GM21423 (cell line): ENCODE measurements around the gene PHEX.

Experiments used
- ATAC-seq: cut with Tn5 transposase; IDR thresholded peaks from one replicate; pipeline ENCODE4 v1.9.1; 2021; ENCODE audit warnings: mild to moderate bottlenecking, moderate library complexity; ENCODE audit not compliant: unreplicated experiment

Gene PHEX

DNA sequence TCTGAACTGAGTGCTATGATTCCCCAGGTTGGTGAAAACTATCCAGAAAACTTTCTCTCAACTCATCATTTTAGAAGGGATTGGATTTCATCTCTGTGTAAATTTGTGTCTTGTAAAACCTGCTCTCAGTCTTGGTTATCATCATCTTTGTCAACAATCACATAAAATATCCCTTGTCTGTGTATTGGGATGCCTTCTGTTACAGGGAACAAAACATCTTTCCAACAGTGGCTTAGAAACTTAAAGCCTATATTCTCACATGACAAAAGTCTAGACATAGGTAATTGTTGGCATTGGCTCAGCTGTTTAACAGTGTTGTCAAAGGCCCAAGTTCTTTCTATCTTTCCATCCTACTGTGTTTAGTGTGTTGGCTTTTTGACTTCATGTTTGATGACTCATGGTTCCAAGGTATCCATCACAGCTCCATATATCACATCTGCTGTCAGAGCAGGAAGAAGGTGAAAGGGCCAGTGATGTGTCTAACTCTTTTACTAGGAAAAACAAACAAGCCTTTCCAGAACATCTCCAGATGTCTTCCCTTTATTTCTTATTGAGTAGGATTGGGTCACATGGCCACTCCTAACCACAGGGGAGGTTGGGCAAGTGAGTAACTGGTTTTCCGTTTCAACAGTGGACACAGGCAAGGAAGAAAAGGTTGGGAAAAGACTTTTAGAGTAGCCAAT lies 65.0 kb downstream of the PHEX start:
- no peak for ATAC-seq

DNA sequence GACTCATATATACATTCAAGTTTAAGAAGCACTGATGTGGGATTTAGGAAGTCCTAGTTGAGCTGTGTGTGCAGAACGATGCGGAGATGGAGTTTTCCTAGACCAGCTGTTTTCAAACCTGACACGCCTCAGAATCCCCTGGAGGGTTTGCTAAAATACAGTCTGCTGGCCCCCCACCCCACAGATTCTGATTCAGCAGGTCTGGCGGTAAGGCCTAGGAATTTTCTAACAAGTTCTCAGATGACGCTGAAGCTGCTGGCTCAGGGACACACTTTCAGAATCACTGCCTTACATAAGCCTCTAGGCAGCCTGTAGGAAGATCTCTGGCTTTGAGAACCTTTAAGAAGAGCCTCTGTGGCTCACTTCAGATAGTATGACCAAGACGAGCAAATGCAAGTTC lies 73.1 kb downstream of the PHEX start:
- ATAC-seq, result no peak

- no peak for ATAC-seq
Measured at GRCh38 chrX:22105971-22106370, 73.8 kb downstream of the PHEX start.

DNA sequence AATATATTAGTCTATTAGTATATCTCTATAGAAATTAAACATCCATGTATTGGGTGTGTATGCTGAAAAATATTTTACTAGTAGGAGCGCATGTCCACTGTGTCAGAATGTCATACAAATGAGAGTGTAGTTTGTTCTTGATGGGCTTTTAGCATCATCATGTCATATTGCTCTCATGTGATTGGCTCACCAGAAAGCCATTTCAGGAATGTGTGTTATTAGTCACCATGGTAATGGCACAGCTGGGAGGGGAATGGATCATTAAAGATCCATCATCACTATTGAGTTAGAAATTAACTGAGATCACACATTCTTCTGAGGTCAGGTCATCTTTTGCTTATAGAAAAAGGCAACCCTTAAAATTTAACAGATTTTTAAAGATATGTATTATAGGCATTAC lies 77.3 kb downstream of the PHEX start:
- ATAC-seq, result no peak

GRCh38 chrX:22110729-22111494 lies 78.8 kb downstream of the PHEX start:
- no peak for ATAC-seq

GRCh38 chrX:22116605-22117546 lies 84.8 kb downstream of the PHEX start:
- ATAC-seq, result no peak

- ATAC-seq, result no peak
Measured at GRCh38 chrX:22117633-22118032, 85.5 kb downstream of the PHEX start.

DNA sequence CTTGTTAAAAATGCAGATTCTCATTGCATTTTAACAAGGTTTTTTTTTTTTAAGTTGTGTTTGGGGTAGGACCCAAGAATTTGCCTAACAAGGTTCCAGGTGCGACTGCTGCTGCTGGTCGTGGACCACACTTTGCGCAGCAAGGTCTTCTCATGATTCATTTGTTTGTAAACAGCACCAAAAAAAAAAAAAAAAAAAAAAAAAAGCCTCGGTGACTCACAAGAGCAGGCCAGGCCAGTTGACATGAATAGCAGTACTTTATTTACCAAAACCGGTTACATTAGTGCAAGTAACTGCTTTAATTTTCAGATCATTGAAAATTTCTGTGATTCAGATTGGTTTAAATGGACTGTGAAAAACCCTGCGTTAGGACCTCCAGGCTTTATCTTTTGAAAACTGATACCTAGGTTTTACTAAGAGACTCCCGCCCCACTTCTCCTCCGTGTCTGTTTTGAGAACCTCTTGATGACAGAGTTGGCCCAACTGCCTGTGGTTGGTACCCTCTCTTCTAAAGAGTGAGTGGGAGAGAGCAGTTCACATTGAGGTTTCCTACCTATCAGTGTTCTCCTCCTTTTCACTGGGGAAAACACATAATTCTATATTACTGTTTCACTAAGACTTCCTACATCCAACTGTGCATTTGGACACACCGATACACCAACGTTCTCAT lies 86.2 kb downstream of the PHEX start:
- no peak for ATAC-seq

DNA sequence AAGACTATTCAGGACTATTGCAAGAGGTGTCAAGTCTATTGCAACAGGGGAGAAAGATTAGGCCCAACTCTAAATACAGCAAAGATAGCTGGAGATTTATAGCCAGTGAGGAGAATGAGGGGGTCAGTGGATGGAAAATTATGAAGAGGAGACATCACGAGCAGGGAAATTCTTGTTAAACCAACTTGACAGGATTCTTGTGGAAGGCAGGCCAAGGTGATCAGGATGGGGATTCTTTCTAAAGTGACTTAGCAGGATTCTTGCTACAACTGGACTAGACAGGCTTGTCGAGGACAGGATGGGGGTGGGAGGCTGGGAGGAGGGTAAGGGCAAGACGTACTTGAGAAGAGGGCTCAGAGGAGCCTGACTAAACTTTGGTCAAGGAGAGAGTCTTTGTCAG lies 89.0 kb downstream of the PHEX start:
- no peak for ATAC-seq

DNA sequence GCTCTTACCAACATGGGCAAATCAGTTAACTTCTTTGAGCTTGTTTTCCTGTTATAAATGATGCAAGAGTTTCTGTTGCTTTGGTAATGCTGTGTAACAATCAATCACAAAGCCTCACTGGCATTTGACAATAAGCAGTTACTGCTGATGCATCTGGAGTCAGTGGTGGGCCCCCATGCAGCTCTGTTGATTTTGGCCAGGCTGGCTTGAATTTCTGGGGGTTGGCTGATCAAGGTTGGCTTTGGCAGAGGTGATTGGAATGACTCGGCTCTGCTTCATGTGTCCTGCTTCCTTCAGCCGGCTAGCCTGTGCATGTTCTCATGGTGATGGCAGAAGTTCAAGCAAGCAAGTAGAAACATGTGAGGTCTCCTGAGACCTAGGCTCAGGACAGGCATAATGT lies 90.4 kb downstream of the PHEX start:
- ATAC-seq, result no peak

GRCh38 chrX:22124098-22124497 lies 92.0 kb downstream of the PHEX start:
- ATAC-seq, result no peak

- ATAC-seq, result no peak
Measured at GRCh38 chrX:22125481-22125880, 93.4 kb downstream of the PHEX start.

DNA sequence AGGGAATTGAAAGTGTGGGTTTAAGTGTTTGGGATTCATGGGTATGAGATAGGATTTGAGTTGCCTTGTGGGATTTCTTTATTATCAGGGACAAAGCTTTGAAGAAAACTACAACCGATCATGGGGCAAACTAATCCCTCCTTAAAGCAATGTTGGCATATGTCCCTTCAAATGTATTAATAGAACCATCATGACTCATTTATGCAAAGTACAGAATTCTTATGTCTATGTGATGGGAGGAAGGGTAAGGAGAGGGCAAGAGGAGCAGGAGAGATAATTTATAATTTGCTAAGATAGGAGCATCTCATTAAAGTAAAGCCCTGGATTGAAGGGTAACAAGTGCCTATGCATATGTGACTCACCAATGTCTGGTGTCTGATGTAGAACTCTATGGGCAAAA lies 94.2 kb downstream of the PHEX start:
- no peak for ATAC-seq

- no peak for ATAC-seq
Measured at GRCh38 chrX:22128961-22129360, 96.8 kb downstream of the PHEX start.

DNA sequence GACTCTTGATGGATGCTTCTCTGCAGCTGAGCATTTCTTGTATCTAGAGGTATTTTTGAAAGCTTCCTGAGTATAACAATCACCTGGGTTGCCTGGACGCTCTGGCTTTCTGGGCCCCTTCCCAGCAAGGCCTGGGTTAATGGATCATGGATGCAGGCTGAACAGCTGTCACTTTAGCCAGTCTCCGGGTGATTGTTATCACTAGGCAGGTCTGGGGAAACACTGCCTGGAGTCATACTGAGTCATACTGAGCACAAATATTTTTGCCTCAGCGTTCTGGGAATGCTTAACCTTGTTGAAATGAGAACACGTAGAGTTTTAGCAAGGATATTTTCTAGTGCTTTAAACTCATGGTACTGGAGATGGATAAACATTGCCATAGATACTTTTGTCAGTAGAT lies 102.6 kb downstream of the PHEX start:
- ATAC-seq, result no peak

- no peak for ATAC-seq
Measured at GRCh38 chrX:22135171-22135711, 103.1 kb downstream of the PHEX start.

GRCh38 chrX:22135994-22136684 lies 104.0 kb downstream of the PHEX start:
- no peak for ATAC-seq

DNA sequence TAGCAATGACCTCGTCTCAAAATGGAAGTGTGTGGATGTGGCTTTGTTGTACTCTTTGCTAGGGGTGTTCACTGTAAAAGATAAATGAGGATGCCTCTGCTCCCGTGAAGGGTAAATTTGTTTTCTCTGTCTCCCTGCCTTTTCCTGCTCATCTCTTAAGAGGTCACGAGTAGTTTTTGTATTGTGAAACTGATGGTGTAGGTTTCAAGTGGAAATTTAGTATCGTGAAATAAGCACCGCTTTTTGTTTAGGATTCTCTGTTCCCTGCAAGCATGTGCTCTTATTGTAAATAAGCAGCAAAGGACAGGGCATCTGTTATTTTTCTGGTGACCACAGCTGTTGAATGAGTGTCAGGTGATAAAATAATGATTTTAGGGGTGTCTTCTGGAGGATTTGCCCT lies 104.6 kb downstream of the PHEX start:
- no peak for ATAC-seq

GRCh38 chrX:22139822-22140221 lies 107.7 kb downstream of the PHEX start:
- ATAC-seq, result no peak
